A673 (cell line): ENCODE results near the gene CDH12. TPM values are rescaled to one million over a fixed set of nuclear protein-coding genes. Genes with fewer than 3 reads are reported as not detected.
A peak's percentile ranks its signal among the peaks of the same experiment; 100 is the strongest.
"Not testable (repeated sequence)": the region's sequence is repeated elsewhere in the genome, so short reads cannot be mapped to it uniquely, and the experiment has no call there.

Experiments used
- BruUV-seq: library from RNA; stranded (reverse); fragments of 400-500 nt; replicated peaks from 2 replicates; lab custom pipeline; 2021; lab: Mats Ljungman, UMichigan
- CTCF ChIA-PET: fragments of 300-600 bp; sonication (Branson Sonifier 250); formaldehyde crosslinking; loops from one replicate; lab custom pipeline; 2022; ENCODE audit warnings: antibody characterized with exemption; lab: Charles Lee
- POLR2A ChIA-PET: fragments of 300-600 bp; sonication (Branson Sonifier 250); formaldehyde crosslinking; loops from one replicate; lab custom pipeline; 2022; ENCODE audit warnings: antibody characterized with exemption; ENCODE audit not compliant: low non-redundant PET; lab: Charles Lee
- DNase-seq: peaks from one replicate; pipeline ENCODE4 v3.0.0-alpha.2; 2015; ENCODE audit warnings: low spot score
- H3K27ac ChIP-seq: fragments of 200-600 bp; sonication (generic); 2 replicates; pipeline ENCODE4 v1.5.1; 2016; ENCODE audit warnings: mixed run types, low read depth, mild to moderate bottlenecking, mixed read lengths, antibody characterized with exemption, low read length; ENCODE audit not compliant: poor library complexity, severe bottlenecking
- H3K27me3 ChIP-seq: fragments of 200-600 bp; sonication (generic); replicated peaks from 2 replicates; pipeline ENCODE4 v1.6.1; 2017; ENCODE audit warnings: mixed run types, low read depth, mild to moderate bottlenecking, mixed read lengths, antibody characterized with exemption, low read length; ENCODE audit not compliant: insufficient read depth, poor library complexity
- H3K36me3 ChIP-seq: fragments of 200-600 bp; sonication (generic); 2 replicates; pipeline ENCODE4 v1.6.1; 2016; ENCODE audit warnings: mixed run types, mild to moderate bottlenecking, mixed read lengths, antibody characterized with exemption, low read length; ENCODE audit not compliant: insufficient read depth, poor library complexity, severe bottlenecking
- H3K4me1 ChIP-seq: fragments of 200-600 bp; sonication (generic); 2 replicates; pipeline ENCODE4 v1.6.1; 2017; ENCODE audit warnings: mixed run types, mild to moderate bottlenecking, mixed read lengths, antibody characterized with exemption, low read length; ENCODE audit not compliant: insufficient read depth, poor library complexity, severe bottlenecking
- H3K4me3 ChIP-seq: fragments of 200-600 bp; sonication (generic); 2 replicates; pipeline ENCODE4 v1.5.1; 2016; ENCODE audit warnings: low read depth, mixed run types, mild to moderate bottlenecking, mixed read lengths, low read length; ENCODE audit not compliant: poor library complexity, severe bottlenecking
- H3K9me3 ChIP-seq: fragments of 200-600 bp; sonication (generic); 2 replicates; pipeline ENCODE4 v1.6.1; 2016; ENCODE audit warnings: mixed run types, low read depth, mild to moderate bottlenecking, mixed read lengths, antibody characterized with exemption, low read length; ENCODE audit not compliant: poor library complexity, severe bottlenecking
- EZH2 ChIP-seq: fragments of 200-600 bp; sonication (generic); IDR thresholded peaks from 2 replicates; pipeline ENCODE4 v1.6.1; 2017; ENCODE audit warnings: borderline replicate concordance, low read depth, mild to moderate bottlenecking, mixed read lengths, antibody characterized with exemption, low read length; ENCODE audit not compliant: poor library complexity, severe bottlenecking
- intact Hi-C: fragments of 100-400 bp; cut with micrococcal nuclease; formaldehyde crosslinking; loops from one replicate; pipeline ENCODE4 v1.10.0; 2022; ENCODE audit not compliant: unreplicated experiment
- total RNA-seq: library from RNA; stranded (reverse); gene quantifications from 2 replicates; pipeline ENCODE4 v1.2.3, GENCODE V29; 2021
- TF ChIP-seq, protein P1 (sequence below): fragments of 300-800, 200-600 bp; sonication (generic); conservative IDR thresholded peaks from 2 replicates; pipeline ENCODE4 v1.5.1; 2017; ENCODE audit warnings: low read depth, mild to moderate bottlenecking, antibody characterized with exemption, low read length, moderate library complexity, mixed read lengths

CDH12 gene
- total RNA-seq, 1 experiment from 2014 or later = 39.5 TPM

DNA sequence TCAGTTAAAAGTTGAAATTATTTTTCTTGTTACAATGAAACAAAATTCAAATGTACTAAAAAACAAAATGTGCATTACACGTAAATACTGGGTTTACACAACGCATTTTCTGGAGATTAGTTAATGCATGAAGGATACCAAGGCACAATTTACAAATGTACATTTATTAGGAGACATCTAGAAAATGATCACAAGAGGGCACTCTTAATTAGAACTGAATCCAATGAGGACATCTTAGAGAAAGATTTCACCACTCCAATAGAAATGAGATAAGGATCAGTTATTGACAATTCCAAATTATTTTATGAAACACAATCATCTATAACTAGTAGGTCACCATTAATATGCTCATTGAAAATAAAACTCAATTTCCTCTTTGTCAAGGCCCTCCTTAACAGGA is 36.6 kb upstream of the CDH12 start:
- Histone ChIP-seq H3K27me3 (no peaks in the 10 kb centered on the region), H3K9me3 (no peaks in the 10 kb centered on the region), H3K4me3 (no peak overlapping the region), H3K36me3 (no peaks in the 10 kb centered on the region), H3K27ac (no peak overlapping the region), H3K4me1 (no peaks in the 10 kb centered on the region)
- peak; percentile 14 for DNase-seq
- POLR2A ChIA-PET = no interaction called here
- intact Hi-C loops = loop anchor here (5.0 to 10.0 kb wide), 2 partner anchors 245 to 318 kb away; no protein-coding TSS in a partner anchor
- no TSS peak for BruUV-seq
- CTCF ChIA-PET = no interaction called here
- TF ChIP-seq, protein P1, sequence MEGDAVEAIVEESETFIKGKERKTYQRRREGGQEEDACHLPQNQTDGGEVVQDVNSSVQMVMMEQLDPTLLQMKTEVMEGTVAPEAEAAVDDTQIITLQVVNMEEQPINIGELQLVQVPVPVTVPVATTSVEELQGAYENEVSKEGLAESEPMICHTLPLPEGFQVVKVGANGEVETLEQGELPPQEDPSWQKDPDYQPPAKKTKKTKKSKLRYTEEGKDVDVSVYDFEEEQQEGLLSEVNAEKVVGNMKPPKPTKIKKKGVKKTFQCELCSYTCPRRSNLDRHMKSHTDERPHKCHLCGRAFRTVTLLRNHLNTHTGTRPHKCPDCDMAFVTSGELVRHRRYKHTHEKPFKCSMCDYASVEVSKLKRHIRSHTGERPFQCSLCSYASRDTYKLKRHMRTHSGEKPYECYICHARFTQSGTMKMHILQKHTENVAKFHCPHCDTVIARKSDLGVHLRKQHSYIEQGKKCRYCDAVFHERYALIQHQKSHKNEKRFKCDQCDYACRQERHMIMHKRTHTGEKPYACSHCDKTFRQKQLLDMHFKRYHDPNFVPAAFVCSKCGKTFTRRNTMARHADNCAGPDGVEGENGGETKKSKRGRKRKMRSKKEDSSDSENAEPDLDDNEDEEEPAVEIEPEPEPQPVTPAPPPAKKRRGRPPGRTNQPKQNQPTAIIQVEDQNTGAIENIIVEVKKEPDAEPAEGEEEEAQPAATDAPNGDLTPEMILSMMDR = peak; percentile 56
- TF ChIP-seq EZH2 = no peak

DNA sequence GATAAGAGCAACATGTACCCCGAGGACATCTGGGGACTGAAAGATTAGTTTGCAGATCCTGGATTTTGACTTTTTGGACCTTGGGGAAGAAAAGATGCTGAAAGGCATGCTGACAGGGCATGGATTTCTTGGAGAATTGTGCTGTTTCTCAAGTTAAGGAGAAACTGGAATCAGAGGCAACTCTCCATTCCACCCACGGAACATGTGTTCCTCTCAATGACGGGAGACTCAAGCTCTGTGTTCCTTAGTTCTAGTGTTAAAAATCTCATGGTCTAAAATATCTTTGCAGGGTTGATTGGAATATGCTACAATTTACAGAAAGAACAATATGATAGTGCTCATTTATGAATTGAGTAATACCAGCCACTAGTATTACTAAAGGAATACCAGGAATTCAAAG is 34.4 kb upstream of the CDH12 start:
- BruUV-seq = no TSS peak
- H3K36me3 ChIP-seq = no peaks in the 10 kb centered on the region
- ChIA-PET POLR2A (no interaction called here), CTCF (no interaction called here)
- H3K9me3 ChIP-seq = no peaks in the 10 kb centered on the region
- intact Hi-C loops = loop anchor here (5.0 kb wide), 1 partner anchor 320 kb away; no protein-coding TSS in a partner anchor
- TF ChIP-seq, protein P1 = no peak
- no peak for TF ChIP-seq EZH2
- no peak overlapping the region for H3K27ac ChIP-seq
- no peaks in the 10 kb centered on the region for H3K27me3 ChIP-seq
- H3K4me3 ChIP-seq = no peak overlapping the region
- no peak for DNase-seq
- no peaks in the 10 kb centered on the region for H3K4me1 ChIP-seq

DNA sequence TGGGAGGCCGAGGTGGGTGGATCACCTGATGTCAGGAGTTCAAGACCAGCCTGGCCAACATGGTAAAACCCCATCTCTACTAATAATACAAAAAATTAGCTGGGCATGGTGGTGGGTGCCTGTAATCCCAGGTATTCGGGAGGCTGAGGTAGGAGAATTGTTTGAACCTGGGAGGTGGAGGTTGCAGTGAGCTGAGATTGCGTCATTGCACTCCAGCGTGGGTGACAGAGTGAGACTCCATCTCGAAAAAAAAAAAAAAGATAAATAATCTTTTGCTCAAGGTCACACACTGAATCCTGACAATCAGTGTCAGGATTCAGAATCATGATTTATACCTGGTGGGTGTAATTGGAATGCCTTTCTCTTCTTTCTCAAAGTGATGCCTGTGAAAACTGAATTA is 5.8 kb upstream of the CDH12 start:
- POLR2A ChIA-PET, CTCF ChIA-PET, intact Hi-C loops: not testable (repeated sequence)

DNA sequence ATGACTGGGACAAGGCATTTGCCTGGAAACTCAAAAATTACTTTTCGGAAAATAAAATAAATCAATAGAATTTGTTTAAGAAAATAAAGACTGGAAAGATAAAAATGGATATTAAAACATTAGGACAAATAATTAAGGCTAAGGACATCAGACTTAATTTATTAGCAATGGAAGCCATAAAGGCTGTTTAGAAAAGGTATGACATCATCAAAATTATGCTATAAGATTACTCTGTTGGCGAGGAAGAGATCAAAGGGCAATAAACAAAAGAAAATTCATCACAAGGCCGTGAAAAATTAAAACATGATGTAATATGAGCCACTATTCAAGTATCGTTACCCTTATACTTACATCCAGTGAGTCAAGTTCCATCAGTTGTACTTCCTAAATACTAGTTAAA is 2.7 kb upstream of the CDH12 start:
- ChIA-PET CTCF (no interaction called here), POLR2A (no interaction called here)
- Histone ChIP-seq H3K27me3 (peaks cover 50% of the 10 kb centered on the region), H3K36me3 (no peaks in the 10 kb centered on the region), H3K4me3 (no peak overlapping the region), H3K27ac (no peak overlapping the region), H3K9me3 (no peaks in the 10 kb centered on the region), H3K4me1 (no peaks in the 10 kb centered on the region)
- BruUV-seq = no TSS peak
- no peak for TF ChIP-seq EZH2
- TF ChIP-seq, protein P1 = no peak
- intact Hi-C loops = no loop called here
- no peak for DNase-seq

More for the DNA sequence above, 5.8 kb upstream of the CDH12 start:
- not testable (repeated sequence) for DNase-seq, BruUV-seq, H3K4me1 ChIP-seq, H3K9me3 ChIP-seq, H3K4me3 ChIP-seq, H3K36me3 ChIP-seq, H3K27ac ChIP-seq
- H3K27me3 ChIP-seq = peaks cover 27% of the 10 kb centered on the region
